H1 (cell line): ENCODE results near the gene GNAO1.

Experiments
- CTCF ChIP-seq, 3 experiments: IDR thresholded peaks; 1 replicate in 2 of 3; 2 replicates in 1 of 3; pipeline versions ENCODE4 v1.5.1 to v1.6.1; 2011; ENCODE audit warnings: low read length in 3 of 3, mild to moderate bottlenecking in 3 of 3, inconsistent platforms in 2 of 3, low read depth in 1 of 3, moderate library complexity in 1 of 3; ENCODE audit not compliant: insufficient read depth in 1 of 3; ENCODE audit errors: control extremely low read depth in 1 of 3
- MAX ChIP-seq: IDR thresholded peaks from 2 replicates; pipeline ENCODE4 v1.6.1; 2012; ENCODE audit warnings: inconsistent platforms
- RBBP5 ChIP-seq: IDR thresholded peaks from 2 replicates; pipeline ENCODE4 v1.7.1; 2012; ENCODE audit warnings: low read depth, mild to moderate bottlenecking, inconsistent platforms, low read length, moderate library complexity, borderline replicate concordance
- RXRA ChIP-seq: IDR thresholded peaks from 2 replicates; pipeline ENCODE4 v1.6.1; 2011; ENCODE audit warnings: low read depth, mild to moderate bottlenecking, low read length, moderate library complexity; ENCODE audit not compliant: insufficient read depth
- SIN3A ChIP-seq, 2 experiments: IDR thresholded peaks in 1 of 2; conservative IDR thresholded peaks in 1 of 2; 2 replicates each; pipeline ENCODE4 v1.6.1; 2011 to 2012; ENCODE audit warnings: low read length in 2 of 2, improper control_type of control experiment in 1 of 2, low read depth in 1 of 2, mild to moderate bottlenecking in 1 of 2
- TAF7 ChIP-seq: optimal IDR thresholded peaks from 2 replicates; pipeline ENCODE3; 2011; ENCODE audit warnings: low read depth, mild to moderate bottlenecking, inconsistent platforms, low read length, moderate library complexity, borderline replicate concordance

- TF ChIP-seq MAX (no peak), CTCF (IDR thresholded peaks at IDR 0.05; ENCODE audit: control extremely low read depth in 1 of 3, insufficient read depth in 1 of 3, low read depth in 1 of 3, low read length in 3 of 3) (no peak), RBBP5 (no peak), TAF7 (no peak), RXRA (no peak), SIN3A (conservative IDR thresholded peaks at IDR 0.05 in 1 of 2, IDR thresholded peaks at IDR 0.05 in 1 of 2; ENCODE audit: low read depth in 1 of 2, low read length in 2 of 2) (no peak)
These were observed 134.7 kb downstream of the GNAO1 start for GRCh38 chr16:56325956-56326355.
